ENCODE data around the gene LXN.

LXN gene

GRCh38 chr3:158668506-158668905 is 3.9 kb downstream of the LXN start:
- DNase-seq: no peak

GRCh38 chr3:158666416-158666815 is 6.0 kb downstream of the LXN start:
- DNase-seq: no peak

DNA sequence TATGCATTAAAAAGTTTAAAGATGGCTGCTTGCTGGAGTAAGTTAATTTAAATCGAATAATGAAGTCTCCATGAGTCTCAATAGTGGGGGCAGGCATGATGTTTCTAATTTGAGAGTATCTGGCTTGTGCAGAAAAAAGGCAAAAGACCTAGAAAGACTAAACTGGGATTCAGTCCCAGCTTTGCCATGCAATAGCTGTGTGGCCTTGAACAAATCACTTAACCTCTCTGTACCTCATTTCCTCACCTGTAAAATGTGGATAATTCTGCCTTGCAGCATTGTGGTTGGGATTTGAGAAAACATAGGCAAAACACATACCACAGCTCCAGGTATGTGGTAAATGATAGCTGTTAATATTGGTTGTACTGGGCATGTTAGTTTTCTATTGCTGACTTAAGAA is 8.6 kb downstream of the LXN start:
- no peak for DNase-seq

DNA sequence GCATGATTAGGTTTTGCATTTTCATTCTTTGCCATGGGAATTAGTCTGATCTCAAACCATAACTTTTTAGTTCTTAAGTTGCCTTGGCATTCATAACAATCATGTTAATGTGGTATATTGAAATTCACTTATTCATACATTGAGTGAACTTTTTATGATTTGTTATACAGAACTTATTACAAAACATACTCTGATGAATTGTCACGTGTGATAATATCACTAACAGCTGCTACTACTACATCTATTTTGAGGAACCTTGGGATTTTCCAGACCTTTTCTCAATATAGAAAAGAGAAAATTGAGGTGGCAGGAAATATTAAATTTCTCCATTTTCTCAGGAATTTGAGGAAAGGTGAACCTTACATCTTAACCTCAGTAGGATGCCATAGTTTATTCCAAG is 9.2 kb downstream of the LXN start:
- DNase-seq: no peak

- DNase-seq: no peak
Observed at GRCh38 chr3:158660711-158661110, 11.7 kb downstream of the LXN start.

- DNase-seq: peak; percentile 65
Observed at GRCh38 chr3:158659454-158660237, 12.8 kb downstream of the LXN start.

- DNase-seq: no peak
Observed at GRCh38 chr3:158658889-158659288, 13.6 kb downstream of the LXN start.

- DNase-seq: no peak
Observed at GRCh38 chr3:158652463-158652862, 20.0 kb downstream of the LXN start.

GRCh38 chr3:158651192-158651591 is 21.3 kb downstream of the LXN start:
- no peak for DNase-seq

- no peak for DNase-seq
Observed at GRCh38 chr3:158649791-158650190, 22.7 kb downstream of the LXN start.

DNA sequence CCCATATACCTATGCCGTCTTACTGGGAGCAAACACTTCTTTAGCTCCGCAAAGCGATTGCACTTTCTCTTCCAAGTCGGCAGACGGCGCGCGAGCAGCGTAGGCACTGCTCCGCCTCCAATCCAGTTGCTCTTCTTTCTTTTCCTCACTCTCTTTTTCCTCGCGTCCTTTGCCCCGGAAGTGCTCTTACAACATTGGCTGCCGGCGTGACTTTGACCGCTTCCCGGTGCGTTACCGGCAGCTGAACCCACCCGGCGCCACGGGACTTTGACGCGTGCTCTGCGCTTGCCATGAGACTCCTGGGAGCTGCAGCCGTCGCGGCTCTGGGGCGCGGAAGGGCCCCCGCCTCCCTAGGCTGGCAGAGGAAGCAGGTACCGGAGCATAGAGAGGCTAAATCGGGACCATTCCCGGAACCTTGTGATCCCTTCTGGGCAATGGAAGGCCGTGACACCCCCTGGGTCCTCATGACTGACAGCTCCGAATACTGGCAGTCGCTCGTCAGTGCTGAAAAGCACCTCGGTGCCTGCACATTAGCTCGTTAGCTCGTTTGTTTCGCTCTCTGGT is 28.0 kb downstream of the LXN start, which contains the start of gene GFM1:
Gene GFM1 (plus strand): TSS at position 183 of the 564 bp plus-strand sequence. CDS start 108 bp downstream, at position 291.
- peak; percentile 93 for DNase-seq

- DNase-seq: no peak
Observed at GRCh38 chr3:158642474-158643210, 29.8 kb downstream of the LXN start.

- DNase-seq: peak; percentile 42
Observed at GRCh38 chr3:158642005-158642404, 30.4 kb downstream of the LXN start.

DNA sequence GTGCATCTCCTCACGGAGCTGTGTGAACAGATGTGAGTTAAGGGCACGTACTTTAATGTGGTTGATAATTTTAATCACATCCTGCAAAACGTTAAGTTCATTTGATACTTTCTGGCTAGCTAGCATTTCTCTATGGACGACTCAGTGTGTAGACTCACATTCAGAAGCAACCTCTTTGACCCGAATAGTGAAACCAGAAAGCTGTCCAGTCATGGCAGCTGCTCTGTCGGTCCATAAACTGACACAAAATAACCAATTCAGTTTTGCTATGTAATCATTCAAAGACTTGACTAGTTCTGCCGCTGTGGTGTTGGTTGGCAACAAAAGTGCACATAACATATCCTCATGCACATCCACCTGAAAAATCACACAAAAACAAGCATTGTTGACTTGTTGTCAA is 31.8 kb downstream of the LXN start:
- DNase-seq: no peak

GRCh38 chr3:158631981-158632380 is 40.5 kb downstream of the LXN start:
- DNase-seq: no peak

DNA sequence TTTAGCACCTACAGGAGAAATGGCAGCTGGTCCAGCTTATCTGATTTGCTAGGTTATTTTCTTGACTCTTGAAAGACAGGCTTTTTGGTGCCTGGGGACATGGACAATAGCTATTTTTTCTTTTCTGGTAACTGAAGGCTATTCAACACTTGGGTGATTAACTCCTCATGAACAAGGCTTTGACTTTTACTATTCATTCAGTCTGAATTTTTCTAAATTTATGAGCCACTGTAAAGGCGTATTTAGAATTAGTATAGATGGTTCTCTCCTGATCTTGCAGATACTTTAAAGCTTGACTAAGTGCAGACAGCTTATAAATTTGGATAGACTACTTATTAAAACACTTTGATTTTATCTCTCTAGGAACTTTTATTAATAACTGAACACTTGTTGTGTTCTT is 46.6 kb downstream of the LXN start:
- DNase-seq: no peak

- no peak for DNase-seq
Observed at GRCh38 chr3:158617982-158618875, 54.2 kb downstream of the LXN start.
